Effector CD4-positive, alpha-beta T cell (primary cell): ENCODE measurements around the gene BRINP3. TPM values are rescaled to one million over a fixed set of nuclear protein-coding genes. Genes with fewer than 3 reads are reported as not detected.
"Not testable (repeated sequence)": the region's sequence is repeated elsewhere in the genome, so short reads cannot be mapped to it uniquely, and the experiment has no call there.

Experiments
- DNase-seq: peaks from one replicate; pipeline ENCODE4 v3.0.0-alpha.2; 2020
- total RNA-seq: gene quantifications from one replicate; lab custom pipeline; 2026; lab: John Stamatoyannopoulos, UW

BRINP3 gene
- total RNA-seq: not detected

- DNase-seq: no peak
These were observed at the start of gene BRINP3 for GRCh38 chr1:190477762-190478148. BRINP3 (minus strand) TSS chr1:190477864.

GRCh38 chr1:190511554-190511953 lies 33.9 kb upstream of the BRINP3 start:
- DNase-seq: no peak

GRCh38 chr1:190507357-190507756 lies 29.7 kb upstream of the BRINP3 start:
- no peak for DNase-seq

GRCh38 chr1:190504539-190504938 lies 26.9 kb upstream of the BRINP3 start:
- DNase-seq: not testable (repeated sequence)

GRCh38 chr1:190497565-190497964 lies 19.9 kb upstream of the BRINP3 start:
- no peak for DNase-seq

GRCh38 chr1:190494451-190494850 lies 16.8 kb upstream of the BRINP3 start:
- DNase-seq: no peak

- DNase-seq: no peak
These were observed 13.7 kb upstream of the BRINP3 start for GRCh38 chr1:190491404-190491803.

- no peak for DNase-seq
These were observed 6.4 kb upstream of the BRINP3 start for GRCh38 chr1:190484045-190484444.

GRCh38 chr1:190480231-190480630 lies 2.6 kb upstream of the BRINP3 start:
- DNase-seq: no peak

- no peak for DNase-seq
These were observed 1.9 kb upstream of the BRINP3 start for GRCh38 chr1:190479516-190479915.

GRCh38 chr1:190479050-190479397 lies 1.4 kb upstream of the BRINP3 start:
- DNase-seq: no peak

- no peak for DNase-seq
These were observed 735 bp upstream of the BRINP3 start for GRCh38 chr1:190478149-190479049.

- DNase-seq: no peak
These were observed 858 bp downstream of the BRINP3 start for GRCh38 chr1:190476806-190477205.

GRCh38 chr1:190476321-190476720 lies 1.3 kb downstream of the BRINP3 start:
- no peak for DNase-seq

GRCh38 chr1:190475421-190476141 lies 2.1 kb downstream of the BRINP3 start:
- no peak for DNase-seq

- no peak for DNase-seq
These were observed 2.9 kb downstream of the BRINP3 start for GRCh38 chr1:190474650-190475211.

GRCh38 chr1:190474010-190474409 lies 3.7 kb downstream of the BRINP3 start:
- DNase-seq: no peak

- no peak for DNase-seq
These were observed 5.2 kb downstream of the BRINP3 start for GRCh38 chr1:190472494-190472893.

- no peak for DNase-seq
These were observed 5.6 kb downstream of the BRINP3 start for GRCh38 chr1:190472042-190472441.

GRCh38 chr1:190464690-190465089 lies 13.0 kb downstream of the BRINP3 start:
- DNase-seq: no peak

- DNase-seq: no peak
These were observed 21.5 kb downstream of the BRINP3 start for GRCh38 chr1:190456129-190456528.

GRCh38 chr1:190455631-190456030 lies 22.0 kb downstream of the BRINP3 start:
- no peak for DNase-seq

GRCh38 chr1:190453550-190453949 lies 24.1 kb downstream of the BRINP3 start:
- DNase-seq: no peak
